CD8-positive, alpha-beta memory T cell (primary cell): ENCODE data around the gene PACRGL. TPM values are rescaled to one million over a fixed set of nuclear protein-coding genes. Genes with fewer than 3 reads are reported as not detected.

Experiments used
- CTCF ChIA-PET: fragments of 350-600 bp; sonication (Branson Sonifier 250); formaldehyde crosslinking; loops from one replicate; lab custom pipeline; 2021; ENCODE audit warnings: antibody characterized with exemption; lab: Charles Lee
- POLR2A ChIA-PET: fragments of 350-600 bp; sonication (Branson Sonifier 250); formaldehyde crosslinking; loops from one replicate; lab custom pipeline; 2021; ENCODE audit warnings: antibody characterized with exemption; lab: Charles Lee
- DNase-seq, 5 donors: peaks; one replicate each; pipeline versions ENCODE4 v3.0.0 to v3.0.0-alpha.2; 2020 to 2022; ENCODE audit warnings: mixed read lengths in 1 of 5
- H3K27ac ChIP-seq: one replicate; pipeline ENCODE4 v1.7.0; 2013; ENCODE audit warnings: low read depth, mild to moderate bottlenecking, low read length, moderate library complexity
- H3K27me3 ChIP-seq: 2 replicates; pipeline ENCODE4 v1.7.0; 2013; ENCODE audit warnings: low read length, mild to moderate bottlenecking; ENCODE audit not compliant: insufficient read depth, poor library complexity, severe bottlenecking
- H3K36me3 ChIP-seq: 2 replicates; pipeline ENCODE4 v1.7.0; 2013; ENCODE audit warnings: mild to moderate bottlenecking, low read length, moderate library complexity; ENCODE audit not compliant: insufficient read depth
- H3K4me1 ChIP-seq: 2 replicates; pipeline ENCODE4 v1.7.0; 2013; ENCODE audit warnings: mild to moderate bottlenecking, low read length, moderate library complexity; ENCODE audit not compliant: insufficient read depth
- H3K4me3 ChIP-seq: 2 replicates; pipeline ENCODE4 v1.7.0; 2013; ENCODE audit warnings: mild to moderate bottlenecking, low read length
- H3K9me3 ChIP-seq: 2 replicates; pipeline ENCODE4 v1.7.0; 2013; ENCODE audit warnings: mild to moderate bottlenecking, low read length
- H3K27ac Mint-ChIP-seq, 8 donors: one replicate each; pipeline ENCODE4 v1.8.0; 2020 to 2021; ENCODE audit warnings: mixed read lengths in 8 of 8, mild to moderate bottlenecking in 6 of 8, inconsistent platforms in 3 of 8, moderate library complexity in 3 of 8
- H3K27me3 Mint-ChIP-seq, 2 donors: one replicate each; pipeline ENCODE4 v1.8.0; 2020 to 2021; ENCODE audit warnings: mixed read lengths in 2 of 2, mild to moderate bottlenecking in 1 of 2, moderate library complexity in 1 of 2
- H3K36me3 Mint-ChIP-seq, 3 donors: one replicate each; pipeline ENCODE4 v1.8.0; 2020 to 2021; ENCODE audit warnings: mixed read lengths in 3 of 3, inconsistent platforms in 1 of 3, mild to moderate bottlenecking in 1 of 3
- H3K4me1 Mint-ChIP-seq, 3 donors: one replicate each; pipeline ENCODE4 v1.8.0; 2020 to 2021; ENCODE audit warnings: mixed read lengths in 3 of 3, inconsistent platforms in 1 of 3, mild to moderate bottlenecking in 1 of 3
- H3K4me3 Mint-ChIP-seq, 7 donors: one replicate each; pipeline ENCODE4 v1.8.0; 2020 to 2021; ENCODE audit warnings: mixed read lengths in 7 of 7, mild to moderate bottlenecking in 6 of 7, moderate library complexity in 4 of 7, inconsistent platforms in 2 of 7
- H3K9me3 Mint-ChIP-seq, 5 donors: one replicate each; pipeline ENCODE4 v1.8.0; 2020 to 2022; ENCODE audit warnings: mixed read lengths in 5 of 5, mild to moderate bottlenecking in 3 of 5, moderate library complexity in 2 of 5, inconsistent platforms in 1 of 5
- polyA plus RNA-seq: library from polyadenylated mRNA; unstranded; fragments of 300-500 nt; fragmentation: Illumina TruSeq; gene quantifications from one replicate; pipeline ENCODE4 v1.2.3, GENCODE V29; 2021
- total RNA-seq, 2 experiments: library from RNA; stranded (reverse); gene quantifications; one replicate each; pipeline ENCODE4 v1.2.3, GENCODE V29; 2021

The PACRGL gene
- 10 to 100 TPM; 14.2 to 16.9 TPM for total RNA-seq
- polyA plus RNA-seq: 4.9 TPM

DNA sequence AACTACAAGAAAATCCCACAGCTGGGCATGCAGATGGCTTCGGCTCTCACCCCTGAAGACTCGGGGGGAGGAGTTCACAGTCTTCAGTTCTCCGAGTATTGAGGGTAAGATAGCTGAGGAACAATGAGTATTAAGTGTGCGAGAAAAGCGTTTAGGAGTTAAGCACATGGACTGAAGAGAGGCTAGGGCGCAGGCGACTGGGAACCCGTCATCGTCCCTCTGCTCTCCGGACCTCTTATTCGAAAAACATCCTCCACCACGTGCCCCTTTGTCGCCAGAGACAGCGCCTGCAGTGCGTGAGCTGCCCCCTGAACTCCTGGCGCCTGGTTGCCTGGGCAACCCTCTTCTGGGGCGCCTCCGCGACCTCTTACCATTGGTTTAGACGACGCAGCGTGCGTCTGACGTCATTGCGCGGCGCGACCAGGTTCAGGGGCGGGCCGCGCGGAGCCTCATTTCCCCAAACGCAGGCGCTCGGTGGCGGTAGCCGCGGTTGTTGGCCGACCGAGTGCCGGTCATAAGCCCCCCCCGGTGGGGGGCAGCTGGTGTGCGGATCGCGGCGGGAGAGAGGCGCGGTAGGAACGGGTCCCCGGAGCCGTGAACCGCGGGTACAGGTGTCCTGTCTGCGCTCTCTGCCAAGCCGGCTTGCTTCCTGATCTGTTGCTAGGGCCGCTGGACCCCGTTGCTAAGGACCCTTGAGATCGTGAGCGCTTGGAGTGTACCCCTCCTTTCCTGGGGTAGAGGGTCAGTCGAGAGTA, at the start of gene PACRGL:
TSS of gene PACRGL (plus strand) at position 452 of the 755 bp plus-strand sequence. CDS start 4,024 bp downstream, outside the sequence.
- ChIA-PET CTCF (interaction anchor here (1.4 to 2.2 kb wide), 3 partner anchors 12 to 16 kb away, joined by 4 to 7 read pairs (median 5); no protein-coding TSS in a partner anchor), POLR2A (no interaction called here)
- peak; percentile 90 to 96 (median 91) for DNase-seq
- Mint-ChIP-seq H3K36me3 (peaks cover 0 to 25% (median 7%) of the 10 kb centered on the region in 3 donors), H3K27ac (peak within 1 kb of the TSS; percentile 94 to 98 (median 96)), H3K27me3 (peaks cover 0 to 6% of the 10 kb centered on the region in 2 donors), H3K4me1 (peaks cover 40 to 58% (median 45%) of the 10 kb centered on the region in 3 donors), H3K4me3 (peak within 1 kb of the TSS; percentile 89 to 97 (median 96)), H3K9me3 (no peaks in the 10 kb centered on the region)
- H3K4me1 ChIP-seq: peaks cover 13% of the 10 kb centered on the region
- peak within 1 kb of the TSS; percentile 82 for H3K27ac ChIP-seq
- no peaks in the 10 kb centered on the region for H3K27me3 ChIP-seq
- no peaks in the 10 kb centered on the region for H3K9me3 ChIP-seq
- H3K36me3 ChIP-seq: peaks cover 6% of the 10 kb centered on the region
- H3K4me3 ChIP-seq: peak within 1 kb of the TSS; percentile 85

GRCh38 chr4:20652226-20652885, 47.9 kb upstream of the PACRGL start:
- no peak for DNase-seq
- no peaks in the 10 kb centered on the region for H3K36me3 Mint-ChIP-seq
- H3K27ac ChIP-seq: no peak overlapping the region
- CTCF ChIA-PET: no interaction called here
- no peaks in the 10 kb centered on the region for H3K4me1 Mint-ChIP-seq
- no peak overlapping the region for H3K4me3 Mint-ChIP-seq
- peaks cover 4 to 17% (median 10%) of the 10 kb centered on the region in 5 donors for H3K9me3 Mint-ChIP-seq
- no peak overlapping the region for H3K27ac Mint-ChIP-seq
- H3K27me3 Mint-ChIP-seq: peaks cover 9 to 20% of the 10 kb centered on the region in 2 donors
- H3K27me3 ChIP-seq: no peaks in the 10 kb centered on the region
- POLR2A ChIA-PET: no interaction called here
- H3K36me3 ChIP-seq: no peaks in the 10 kb centered on the region
- H3K4me3 ChIP-seq: no peak overlapping the region
- no peaks in the 10 kb centered on the region for H3K4me1 ChIP-seq
- H3K9me3 ChIP-seq: no peaks in the 10 kb centered on the region

DNA sequence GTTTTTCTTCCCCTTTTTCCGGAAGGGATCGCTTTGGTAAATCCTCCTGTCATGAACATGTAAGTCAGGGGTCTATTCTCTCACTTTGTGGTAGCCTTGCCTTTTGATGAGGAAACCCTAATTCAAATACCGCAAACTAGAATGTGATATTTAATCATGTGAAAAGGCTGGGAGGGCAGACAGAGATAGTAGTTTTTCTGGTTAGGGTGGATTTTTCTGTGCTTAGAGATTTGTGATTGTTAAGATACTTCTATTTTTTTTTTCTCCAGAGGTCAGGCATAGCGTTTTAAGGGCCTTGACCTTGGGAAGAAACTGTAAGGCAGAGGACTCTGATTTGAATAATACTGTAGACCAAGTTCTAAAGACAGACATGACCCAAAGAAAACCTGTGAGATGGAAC, 41.8 kb upstream of the PACRGL start:
- no peaks in the 10 kb centered on the region for H3K4me1 ChIP-seq
- no peaks in the 10 kb centered on the region for H3K9me3 ChIP-seq
- H3K4me3 Mint-ChIP-seq: no peak overlapping the region
- no peaks in the 10 kb centered on the region for H3K27me3 ChIP-seq
- H3K27ac ChIP-seq: no peak overlapping the region
- no peak for DNase-seq
- ChIA-PET CTCF (no interaction called here), POLR2A (no interaction called here)
- H3K9me3 Mint-ChIP-seq: peaks cover 0 to 7% (median 0%) of the 10 kb centered on the region in 5 donors
- H3K4me1 Mint-ChIP-seq: no peaks in the 10 kb centered on the region
- H3K27me3 Mint-ChIP-seq: peaks cover 0 to 3% of the 10 kb centered on the region in 2 donors
- no peaks in the 10 kb centered on the region for H3K36me3 Mint-ChIP-seq
- H3K4me3 ChIP-seq: no peak overlapping the region
- H3K36me3 ChIP-seq: no peaks in the 10 kb centered on the region
- no peak overlapping the region for H3K27ac Mint-ChIP-seq

DNA sequence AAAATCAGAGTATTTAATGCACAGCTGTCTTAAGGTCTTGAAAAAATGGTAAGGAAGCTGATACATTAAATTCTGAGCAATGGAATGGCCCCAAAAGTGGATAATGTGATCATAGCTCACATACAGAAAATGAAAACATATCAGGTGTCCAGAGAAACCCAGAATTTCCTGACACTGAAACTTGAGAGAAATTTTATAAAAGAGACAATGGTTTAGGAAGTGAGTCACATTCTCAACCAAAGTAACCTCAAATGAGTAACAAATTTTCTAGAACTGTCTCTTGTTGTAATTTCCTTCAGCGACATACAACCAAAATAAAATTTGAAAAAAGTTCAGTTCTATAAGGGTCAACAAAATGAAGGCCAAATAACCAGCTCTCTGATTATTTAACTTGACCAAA, 37.4 kb upstream of the PACRGL start:
- Histone ChIP-seq H3K4me1 (no peaks in the 10 kb centered on the region), H3K4me3 (no peak overlapping the region), H3K36me3 (no peaks in the 10 kb centered on the region), H3K27ac (no peak overlapping the region), H3K27me3 (no peaks in the 10 kb centered on the region), H3K9me3 (no peaks in the 10 kb centered on the region)
- CTCF ChIA-PET: no interaction called here
- no peak overlapping the region for H3K27ac Mint-ChIP-seq
- H3K4me3 Mint-ChIP-seq: no peak overlapping the region
- no peak for DNase-seq
- POLR2A ChIA-PET: no interaction called here
- H3K9me3 Mint-ChIP-seq: no peaks in the 10 kb centered on the region
- H3K4me1 Mint-ChIP-seq: no peaks in the 10 kb centered on the region
- no peaks in the 10 kb centered on the region for H3K36me3 Mint-ChIP-seq
- H3K27me3 Mint-ChIP-seq: peaks cover 0 to 3% of the 10 kb centered on the region in 2 donors

DNA sequence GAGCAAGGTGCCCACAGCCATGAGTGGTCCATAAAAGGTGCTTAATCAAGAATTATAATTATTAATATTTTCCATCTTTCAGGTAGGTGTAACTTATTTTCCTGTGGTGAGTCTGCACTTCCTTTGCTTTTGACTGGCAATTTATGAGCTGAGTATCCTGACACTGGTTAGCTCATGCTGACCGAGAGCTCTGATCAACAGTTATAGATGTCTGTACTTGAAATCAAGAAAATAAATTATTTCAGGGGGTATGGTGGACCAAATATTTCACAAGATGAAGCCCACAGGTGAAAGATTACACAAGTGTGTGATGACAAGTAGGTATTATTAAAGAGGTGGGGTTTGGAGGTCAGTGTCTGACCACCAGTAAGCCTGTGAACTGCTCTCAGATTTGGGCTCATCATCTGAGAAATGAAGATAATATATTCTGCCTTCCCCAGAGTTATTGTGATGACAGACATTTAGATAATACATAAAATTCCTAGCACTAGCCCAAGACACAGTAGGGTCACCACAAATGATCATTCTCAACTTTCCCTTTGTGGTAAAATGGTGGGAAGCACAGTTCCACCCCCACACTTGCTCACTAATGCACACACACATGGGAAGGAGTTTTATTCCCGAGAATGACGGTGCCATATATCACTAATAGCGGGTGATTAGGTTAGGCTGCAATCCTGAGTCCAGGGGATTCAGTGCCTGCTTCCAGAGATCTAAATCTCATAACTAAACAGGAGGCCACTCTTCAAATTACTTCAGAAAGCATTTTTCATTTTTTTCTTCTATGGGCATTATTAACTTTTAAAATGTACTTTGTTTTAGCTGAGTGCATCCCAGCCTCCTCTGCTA, 34.0 kb upstream of the PACRGL start:
- ChIA-PET CTCF (no interaction called here), POLR2A (no interaction called here)
- Mint-ChIP-seq H3K27ac (no peak overlapping the region), H3K27me3 (peaks cover 0 to 4% of the 10 kb centered on the region in 2 donors), H3K4me1 (no peaks in the 10 kb centered on the region), H3K4me3 (no peak overlapping the region), H3K36me3 (no peaks in the 10 kb centered on the region), H3K9me3 (no peaks in the 10 kb centered on the region)
- DNase-seq: no peak
- no peaks in the 10 kb centered on the region for H3K27me3 ChIP-seq
- H3K4me1 ChIP-seq: no peaks in the 10 kb centered on the region
- H3K9me3 ChIP-seq: no peaks in the 10 kb centered on the region
- no peak overlapping the region for H3K4me3 ChIP-seq
- no peaks in the 10 kb centered on the region for H3K36me3 ChIP-seq
- H3K27ac ChIP-seq: no peak overlapping the region

DNA sequence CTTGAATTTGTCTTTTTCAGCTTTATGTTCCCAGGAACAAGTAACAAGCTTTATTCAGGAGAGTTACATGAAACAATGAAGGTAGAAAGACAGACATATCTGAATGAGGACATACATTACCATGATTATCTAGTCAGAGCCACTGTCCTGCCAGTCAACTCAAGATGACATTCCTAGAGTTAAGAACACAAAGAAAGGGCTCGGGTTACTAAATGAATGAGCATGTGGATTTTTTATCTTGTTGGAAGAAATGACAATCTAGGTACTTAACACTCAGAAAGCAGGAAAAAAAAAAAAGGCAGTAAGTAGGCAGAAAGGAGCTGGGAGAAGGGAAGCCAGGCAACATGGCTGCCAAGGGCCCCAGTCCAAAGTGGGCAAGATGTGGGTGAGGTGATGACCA, 28.0 kb upstream of the PACRGL start:
- no peaks in the 10 kb centered on the region for H3K9me3 Mint-ChIP-seq
- no peak overlapping the region for H3K27ac Mint-ChIP-seq
- H3K27ac ChIP-seq: no peak overlapping the region
- no peak overlapping the region for H3K4me3 ChIP-seq
- POLR2A ChIA-PET: interaction anchor here (0.6 kb wide), 1 partner anchor 1927 kb away, joined by 3 read pairs; no protein-coding TSS in a partner anchor
- no peak overlapping the region for H3K4me3 Mint-ChIP-seq
- no peaks in the 10 kb centered on the region for H3K36me3 Mint-ChIP-seq
- no peaks in the 10 kb centered on the region for H3K4me1 ChIP-seq
- H3K9me3 ChIP-seq: no peaks in the 10 kb centered on the region
- CTCF ChIA-PET: interaction anchor here (0.6 kb wide), 1 partner anchor 12 kb away, joined by 3 read pairs; no protein-coding TSS in a partner anchor
- H3K27me3 ChIP-seq: no peaks in the 10 kb centered on the region
- H3K27me3 Mint-ChIP-seq: peaks cover 22 to 31% of the 10 kb centered on the region in 2 donors
- H3K4me1 Mint-ChIP-seq: no peaks in the 10 kb centered on the region
- no peaks in the 10 kb centered on the region for H3K36me3 ChIP-seq
- no peak for DNase-seq

- no peak for DNase-seq
- Histone ChIP-seq H3K27ac (no peak overlapping the region), H3K4me3 (no peak overlapping the region), H3K4me1 (no peaks in the 10 kb centered on the region), H3K36me3 (no peaks in the 10 kb centered on the region), H3K27me3 (no peaks in the 10 kb centered on the region), H3K9me3 (no peaks in the 10 kb centered on the region)
- POLR2A ChIA-PET: no interaction called here
- H3K27me3 Mint-ChIP-seq: peaks cover 29 to 43% of the 10 kb centered on the region in 2 donors
- CTCF ChIA-PET: interaction anchor here (0.9 to 1.1 kb wide), 2 partner anchors 9 to 28 kb away, joined by 3 read pairs; no protein-coding TSS in a partner anchor
- H3K36me3 Mint-ChIP-seq: no peaks in the 10 kb centered on the region
- H3K4me3 Mint-ChIP-seq: no peak overlapping the region
- H3K27ac Mint-ChIP-seq: no peak overlapping the region
- no peaks in the 10 kb centered on the region for H3K4me1 Mint-ChIP-seq
- H3K9me3 Mint-ChIP-seq: no peaks in the 10 kb centered on the region
Measured at GRCh38 chr4:20675786-20676185, 24.5 kb upstream of the PACRGL start.
